NCI-H2107 (cell line): ENCODE results near the gene EHD4.

ENCODE experiments used
- DNase-seq: peaks from one replicate; lab custom pipeline; 2025; lab: John Stamatoyannopoulos, UW

Gene EHD4

GRCh38 chr15:41994772-41995475, 22.6 kb upstream of the EHD4 start:
- no peak for DNase-seq

DNA sequence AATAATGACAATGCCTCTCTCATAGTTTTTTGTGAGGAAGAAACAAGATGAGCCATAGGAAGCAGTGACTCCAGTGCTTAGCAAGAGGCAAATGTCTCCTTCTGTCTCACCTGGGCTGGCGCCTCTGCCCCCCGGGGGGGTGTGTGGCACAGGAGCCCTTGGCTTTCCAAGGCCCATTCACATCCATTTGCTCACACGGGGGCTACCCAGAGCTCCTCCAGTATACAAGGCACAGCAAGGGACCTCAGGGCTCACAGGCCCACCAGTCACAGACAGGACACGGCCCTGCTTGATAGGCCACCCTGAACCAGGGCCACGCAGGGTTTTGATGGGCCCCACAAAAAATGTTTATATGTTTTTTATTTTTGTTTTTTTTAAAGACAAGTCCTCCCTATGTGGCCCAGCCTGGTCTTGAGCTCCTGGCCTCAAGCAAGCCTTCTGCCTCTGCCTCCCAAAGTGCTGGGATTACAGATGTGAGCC, 21.9 kb upstream of the EHD4 start:
- DNase-seq, result no peak

- DNase-seq, result no peak
Measured at GRCh38 chr15:41993472-41994170, 21.3 kb upstream of the EHD4 start.

- DNase-seq, result no peak
Measured at GRCh38 chr15:41992803-41993190, 20.4 kb upstream of the EHD4 start.

DNA sequence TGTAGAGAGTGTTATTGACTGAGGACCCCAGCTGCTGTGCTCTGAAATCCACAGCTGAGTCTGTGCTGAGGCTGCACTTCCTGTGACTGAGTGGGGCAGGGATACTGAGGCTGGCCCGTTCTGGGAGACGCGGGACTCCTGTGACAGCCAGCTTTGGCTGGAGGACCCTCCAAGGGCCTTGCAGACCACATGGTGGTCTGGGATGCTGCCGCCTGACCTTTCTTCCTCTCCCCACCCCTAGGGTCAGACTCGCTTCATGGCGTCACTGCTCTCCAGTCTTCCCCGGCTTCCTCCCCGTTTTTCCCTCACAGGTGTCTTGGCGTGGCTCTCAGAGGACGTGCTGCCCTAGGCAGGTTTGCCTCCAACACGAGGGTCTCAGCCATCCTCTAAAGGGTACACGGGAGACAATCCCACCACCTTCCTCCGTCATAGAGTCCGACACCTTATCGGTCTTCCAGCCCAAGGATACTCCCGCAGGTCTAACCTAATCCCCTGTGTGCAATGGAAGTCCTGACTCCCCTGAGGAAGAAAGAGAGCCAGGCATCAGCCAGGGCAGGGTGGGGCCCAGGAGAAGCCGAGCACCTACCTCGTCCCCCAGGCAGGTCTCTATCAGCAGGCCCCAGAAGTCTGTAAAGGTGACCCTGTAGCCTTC, 19.9 kb upstream of the EHD4 start:
- no peak for DNase-seq

DNA sequence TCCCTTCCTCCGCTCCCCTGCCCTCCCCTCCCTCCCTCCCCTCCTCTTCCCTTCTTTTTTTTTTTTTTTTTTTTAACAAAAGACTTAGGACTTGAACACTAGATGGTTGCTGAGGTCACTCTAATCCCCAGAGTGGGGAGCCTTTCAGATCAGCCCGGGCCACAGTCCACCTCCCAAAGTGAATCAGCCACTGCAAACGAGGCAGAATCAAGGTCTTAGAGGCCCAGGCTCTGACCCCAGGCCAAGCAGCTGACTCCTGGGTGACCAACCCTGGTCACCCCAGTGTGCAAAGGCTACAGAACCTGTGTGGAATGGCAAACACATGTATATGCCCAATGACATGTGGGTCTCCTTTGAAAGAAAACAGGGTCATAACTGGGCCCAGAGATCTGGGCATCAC, 18.3 kb upstream of the EHD4 start:
- DNase-seq, result no peak

GRCh38 chr15:41990243-41990605, 17.9 kb upstream of the EHD4 start:
- DNase-seq, result no peak

GRCh38 chr15:41989573-41990242, 17.4 kb upstream of the EHD4 start:
- DNase-seq, result peak; percentile 37

DNA sequence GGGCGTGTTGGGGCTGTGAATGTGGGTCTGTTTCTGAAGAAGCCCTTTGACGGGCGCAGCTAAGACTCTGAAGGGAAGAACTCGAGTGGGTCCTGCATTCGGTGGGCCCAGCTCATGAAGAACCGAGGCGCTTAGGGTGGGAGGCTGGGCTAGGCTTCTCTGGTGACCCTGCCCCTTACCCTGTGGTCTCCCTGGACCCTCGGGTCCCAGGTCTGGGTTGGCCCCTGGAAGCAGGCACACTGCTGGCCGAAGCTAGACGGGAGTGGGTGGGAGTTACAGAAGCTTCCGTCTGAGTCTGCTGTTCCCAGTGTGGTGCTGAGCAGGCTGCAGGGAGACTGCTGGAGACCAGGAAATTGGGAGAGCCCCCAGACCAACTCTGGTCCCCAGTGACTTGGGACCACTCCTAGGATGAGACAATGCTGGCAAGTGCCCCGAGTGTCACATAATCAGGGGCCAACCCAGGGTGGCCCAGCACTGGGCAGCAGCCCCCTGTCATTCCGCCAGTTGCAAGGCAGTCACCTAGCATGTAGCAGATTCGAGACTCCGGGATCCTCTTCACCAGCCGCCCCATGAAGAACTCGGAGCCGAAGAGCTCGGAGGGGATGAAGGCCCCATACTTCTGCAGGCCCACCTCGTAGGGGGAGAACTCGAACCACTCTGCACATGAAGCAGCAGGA, 16.7 kb upstream of the EHD4 start:
- no peak for DNase-seq

GRCh38 chr15:41987925-41988275, 15.5 kb upstream of the EHD4 start:
- no peak for DNase-seq

DNA sequence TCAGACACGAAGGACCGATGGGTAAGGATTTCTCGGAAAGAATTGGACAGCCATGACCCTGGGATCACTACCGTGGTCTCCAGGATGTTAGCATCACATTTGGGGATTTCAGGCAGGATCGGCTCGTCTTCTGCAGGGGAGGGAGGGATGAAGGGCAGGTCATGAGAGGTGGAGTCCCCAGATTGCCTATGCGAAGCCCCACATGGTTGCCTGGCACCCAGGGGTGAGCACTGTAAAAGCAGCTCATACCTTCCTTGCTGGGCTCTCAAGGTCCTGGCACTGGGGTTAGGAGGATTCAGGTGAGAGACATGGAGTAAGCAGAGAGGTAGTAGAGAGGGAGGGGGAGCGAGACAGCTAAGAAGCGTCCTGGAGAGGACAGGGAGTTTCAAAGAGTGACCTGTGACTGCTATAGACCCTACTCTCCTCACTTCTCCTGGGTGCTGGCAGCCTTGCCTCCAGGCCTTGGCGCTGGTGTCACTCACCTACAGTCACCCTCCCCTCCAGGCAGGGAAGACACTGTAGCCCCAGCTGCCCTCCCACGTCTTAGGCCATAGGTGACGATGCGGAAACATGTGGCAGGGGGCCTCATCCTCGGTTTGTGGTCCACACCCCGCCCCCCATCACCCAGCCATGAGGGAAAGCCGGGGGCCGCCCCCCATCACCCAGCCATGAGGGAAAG, 15.0 kb upstream of the EHD4 start:
- no peak for DNase-seq

- DNase-seq, result no peak
Measured at GRCh38 chr15:41985236-41986160, 13.1 kb upstream of the EHD4 start.

GRCh38 chr15:41984622-41985021, 12.3 kb upstream of the EHD4 start:
- DNase-seq, result no peak

DNA sequence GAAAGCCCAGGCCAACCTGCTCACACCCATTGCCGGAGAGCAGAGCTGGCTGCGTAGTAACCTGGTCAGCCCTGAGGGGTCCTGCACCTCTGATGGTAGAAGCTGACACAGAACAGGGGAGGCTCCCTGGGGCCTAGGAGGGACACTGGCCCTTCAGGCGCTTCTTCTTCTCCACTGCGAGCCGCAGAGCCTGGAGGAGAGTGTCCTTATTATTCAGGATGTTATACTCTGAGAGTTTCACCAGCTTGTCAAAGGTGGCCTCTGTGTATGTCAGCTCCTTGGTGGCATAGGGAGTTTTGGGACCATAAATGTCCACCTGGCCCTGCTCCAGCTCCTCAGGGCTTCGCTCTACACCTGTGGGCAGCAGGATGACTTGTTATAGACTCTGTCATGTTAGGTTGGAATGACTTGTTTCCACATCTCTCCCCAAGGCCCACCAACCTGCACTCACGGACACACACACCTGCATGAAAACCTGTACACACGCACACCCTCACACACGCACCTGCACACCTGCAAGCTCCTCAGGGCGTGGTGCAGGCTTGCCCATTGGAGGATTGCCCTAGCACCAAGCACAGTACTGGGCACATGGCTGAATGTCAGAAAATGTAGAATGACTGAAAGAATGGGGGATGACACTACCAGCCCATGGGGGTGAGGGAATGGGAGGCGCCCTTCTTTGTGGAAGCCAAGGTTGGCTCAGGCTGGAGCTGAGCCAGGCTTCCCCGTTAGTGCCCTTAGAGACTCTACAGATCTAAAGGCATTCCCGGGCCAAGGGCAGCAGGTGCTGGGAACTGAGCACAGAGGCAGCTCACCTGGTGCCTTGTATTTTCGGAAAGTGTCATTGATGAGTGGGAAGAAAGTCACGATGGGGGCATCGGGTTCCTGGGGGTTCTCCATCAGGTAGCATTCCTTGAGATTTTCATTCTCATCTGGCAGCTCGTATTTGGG, 11.5 kb upstream of the EHD4 start:
- DNase-seq, result no peak

DNA sequence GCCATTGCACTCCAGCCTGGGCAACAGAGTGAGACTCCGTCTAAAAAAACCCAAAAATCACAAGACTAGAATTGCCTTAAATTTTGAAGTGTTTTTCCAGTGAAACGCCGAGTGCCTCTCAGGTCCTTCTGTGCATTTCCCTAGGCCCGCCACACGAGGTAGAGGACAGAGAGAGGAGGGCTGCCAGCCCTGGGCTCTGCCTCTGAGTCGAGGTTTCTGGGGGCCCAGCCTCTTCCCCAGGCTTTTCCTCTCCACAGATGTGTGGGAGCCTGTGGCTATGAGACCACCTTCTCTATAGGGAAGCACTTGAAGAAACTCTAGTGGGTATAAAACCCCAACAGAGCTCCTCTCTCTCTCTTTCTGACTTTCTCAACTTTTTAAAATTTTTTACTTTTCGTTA, 10.9 kb upstream of the EHD4 start:
- no peak for DNase-seq

DNA sequence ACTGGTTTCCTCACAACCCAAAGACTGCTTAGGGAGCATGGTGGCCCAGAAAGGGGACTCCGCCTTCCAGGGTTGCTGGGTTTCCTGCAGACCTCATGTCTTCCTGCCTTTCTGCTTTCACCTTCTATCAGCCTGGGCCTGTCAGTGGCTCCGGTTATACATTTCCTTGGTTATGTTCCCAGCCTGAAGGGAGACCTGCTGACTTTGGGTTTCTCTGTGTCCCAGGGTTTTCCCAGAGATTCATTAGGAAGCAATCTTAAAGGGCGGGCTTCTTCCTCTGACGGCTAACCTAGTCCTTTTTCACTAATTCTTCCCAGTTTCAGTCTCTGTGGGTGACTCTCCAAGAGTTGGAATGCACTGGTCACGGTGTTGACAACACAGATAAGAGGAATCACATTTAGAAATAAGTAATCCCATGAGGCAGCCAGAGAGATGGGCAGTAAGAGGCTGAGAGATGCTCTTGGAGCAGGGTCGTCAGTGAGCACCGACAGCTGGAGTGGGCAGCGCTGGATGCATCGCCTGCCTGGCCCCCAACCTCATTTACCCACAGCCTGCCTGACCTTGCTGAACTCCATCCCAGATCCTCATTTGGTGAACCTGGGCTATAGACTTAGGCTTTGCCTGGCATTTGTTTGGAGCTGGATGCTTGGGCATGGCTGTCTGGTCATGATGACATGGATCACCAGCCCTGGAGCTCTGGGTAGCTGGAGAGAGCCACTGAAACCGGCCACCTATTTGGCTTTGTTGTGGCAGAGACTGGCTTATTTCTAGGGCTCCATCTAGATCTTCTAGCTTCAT, 10.0 kb upstream of the EHD4 start:
- no peak for DNase-seq

DNA sequence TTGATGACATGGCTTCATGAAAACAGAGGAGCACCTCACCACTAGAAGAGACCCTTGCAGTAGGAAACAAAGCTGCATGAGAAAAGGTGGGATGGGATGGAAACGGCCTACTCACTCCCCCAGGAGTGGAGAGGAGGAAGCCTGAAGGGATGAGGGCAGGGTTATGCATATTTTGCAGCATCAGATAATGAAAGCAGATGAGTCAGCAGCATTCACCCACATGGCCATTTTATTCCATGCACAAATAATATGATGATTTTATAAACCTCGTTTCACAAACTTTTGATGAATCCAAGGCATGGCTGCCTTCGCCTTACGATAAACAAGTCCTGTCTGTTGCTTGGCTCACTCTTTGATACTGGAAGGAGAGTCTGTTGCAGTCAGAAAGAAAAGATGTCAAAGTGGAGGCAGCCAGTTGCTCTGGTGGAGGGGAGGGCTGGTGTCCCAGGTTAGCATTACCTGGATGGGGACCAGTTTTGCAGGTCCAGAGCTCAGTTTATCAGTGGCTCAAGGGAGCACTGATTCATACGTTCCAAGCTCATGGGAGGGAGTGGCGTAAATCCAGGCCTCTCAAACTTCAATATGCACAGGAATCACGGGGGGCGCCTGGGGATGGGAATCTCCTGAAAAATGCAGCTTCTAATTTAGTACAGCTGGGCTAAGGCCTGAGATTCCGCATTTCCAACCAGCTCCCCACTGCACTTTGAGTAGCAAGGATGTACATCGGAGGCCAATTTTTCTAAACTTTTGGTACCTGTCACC, 9.2 kb upstream of the EHD4 start:
- DNase-seq, result no peak
